ENCODE results near the gene F2RL2.

DNA sequence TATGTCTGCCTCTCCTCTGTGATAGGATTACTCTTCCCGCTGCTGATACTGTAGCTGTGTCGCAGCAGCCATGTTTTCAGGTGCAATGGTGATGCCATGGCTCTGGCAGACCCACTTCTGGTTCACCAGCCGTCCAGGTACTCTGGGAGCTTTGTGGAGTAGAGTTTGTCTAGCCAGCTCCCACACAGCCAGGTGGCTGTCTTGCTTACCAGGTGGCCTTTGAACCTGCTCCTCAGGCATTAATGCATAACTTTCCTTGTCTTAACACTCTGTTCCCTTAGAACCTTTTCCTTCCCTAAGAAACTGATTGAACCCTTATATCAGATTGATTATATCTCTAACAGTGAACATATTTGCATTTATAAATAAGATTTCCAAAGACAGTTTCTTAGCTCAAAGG lies 42.2 kb downstream of the F2RL2 start:
- TF ChIP-seq, protein P1, sequence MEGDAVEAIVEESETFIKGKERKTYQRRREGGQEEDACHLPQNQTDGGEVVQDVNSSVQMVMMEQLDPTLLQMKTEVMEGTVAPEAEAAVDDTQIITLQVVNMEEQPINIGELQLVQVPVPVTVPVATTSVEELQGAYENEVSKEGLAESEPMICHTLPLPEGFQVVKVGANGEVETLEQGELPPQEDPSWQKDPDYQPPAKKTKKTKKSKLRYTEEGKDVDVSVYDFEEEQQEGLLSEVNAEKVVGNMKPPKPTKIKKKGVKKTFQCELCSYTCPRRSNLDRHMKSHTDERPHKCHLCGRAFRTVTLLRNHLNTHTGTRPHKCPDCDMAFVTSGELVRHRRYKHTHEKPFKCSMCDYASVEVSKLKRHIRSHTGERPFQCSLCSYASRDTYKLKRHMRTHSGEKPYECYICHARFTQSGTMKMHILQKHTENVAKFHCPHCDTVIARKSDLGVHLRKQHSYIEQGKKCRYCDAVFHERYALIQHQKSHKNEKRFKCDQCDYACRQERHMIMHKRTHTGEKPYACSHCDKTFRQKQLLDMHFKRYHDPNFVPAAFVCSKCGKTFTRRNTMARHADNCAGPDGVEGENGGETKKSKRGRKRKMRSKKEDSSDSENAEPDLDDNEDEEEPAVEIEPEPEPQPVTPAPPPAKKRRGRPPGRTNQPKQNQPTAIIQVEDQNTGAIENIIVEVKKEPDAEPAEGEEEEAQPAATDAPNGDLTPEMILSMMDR (IDR thresholded peaks at IDR 0.05): no peak
- TF ChIP-seq POLR2AphosphoS5 (IDR thresholded peaks at IDR 0.05) (no peak), POLR2A (IDR thresholded peaks at IDR 0.05; ENCODE audit: low read depth) (no peak), EP300 (IDR thresholded peaks at IDR 0.05) (no peak)

Data from esophagus muscularis mucosa (tissue), 4 donors.